ENCODE data around the gene ARRB1. TPM values are rescaled to one million over a fixed set of nuclear protein-coding genes. Genes with fewer than 3 reads are reported as not detected.
A peak's percentile ranks its signal among the peaks of the same experiment; 100 is the strongest.

ARRB1 gene
- total and polyA plus RNA-seq, 9 of the 15 experiments (the other 6 are each of a cell fraction or from before 2014, with no cell fraction given), result 6.6 to 45.4 (median 28.5) TPM

DNA sequence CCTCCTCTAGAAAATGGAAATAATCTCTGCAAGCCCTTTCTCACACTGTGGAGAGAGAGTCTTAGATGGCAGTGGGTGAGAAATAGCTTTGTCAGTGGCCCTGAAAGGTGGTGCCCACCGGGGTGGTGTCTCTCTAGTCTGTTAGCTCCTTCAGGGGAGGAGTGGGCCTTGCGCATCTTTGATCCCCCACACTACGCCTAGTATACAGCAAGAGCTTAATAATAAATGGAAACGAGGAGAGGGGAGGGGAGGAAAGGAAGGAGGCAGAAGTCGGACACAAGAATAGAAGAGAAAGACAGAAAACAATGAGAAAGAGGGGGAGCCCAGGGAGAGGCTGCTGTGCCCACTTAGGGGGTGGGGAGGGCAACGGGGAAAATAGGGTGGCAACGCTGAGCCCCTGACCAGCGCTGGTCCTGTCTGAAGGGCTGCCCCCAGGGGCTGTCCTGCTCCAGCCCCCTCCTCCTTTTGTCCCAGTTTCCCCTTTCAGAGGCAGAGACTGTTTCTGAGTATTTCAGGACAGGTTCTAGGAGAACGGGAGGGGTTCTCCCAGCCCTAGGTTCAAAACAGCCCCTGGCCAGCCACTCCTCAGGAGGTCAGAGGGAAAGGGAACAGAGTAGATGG, 1.2 kb downstream of the ARRB1 start:
- Histone ChIP-seq H3K36me3 (ENCODE audit: control insufficient read depth, insufficient read depth, low read length) (peaks cover 20% of the 10 kb centered on the region; the same call in 1 of the 3 replicates), H4K20me1 (replicated peaks; ENCODE audit: control insufficient read depth, insufficient read depth, low read length) (no peaks in the 10 kb centered on the region; the same call in 1 of the 2 replicates), H3K79me2 (ENCODE audit: control insufficient read depth, insufficient read depth, low read length) (peaks cover 60% of the 10 kb centered on the region), H2AFZ (ENCODE audit: low read depth, low read length) (peak overlapping the region; percentile 89), H3K4me2 (ENCODE audit: insufficient read depth, low read length) (peak overlapping the region; percentile 100), H3K27ac (ENCODE audit: extremely low read depth, low read depth, low read length) (peak overlapping the region; percentile 81), H3K4me1 (replicated peaks in 1 of 2; ENCODE audit: control insufficient read depth in 2 of 2, insufficient read depth in 2 of 2, low read length in 2 of 2) (peaks cover 43 to 60% of the 10 kb centered on the region in 2 experiments), H3K9ac (ENCODE audit: insufficient read depth in 1 of 2, low read depth in 2 of 2, low read length in 2 of 2) (peak overlapping the region; percentile 86 to 99), H3K27me3 (ENCODE audit: control insufficient read depth in 2 of 2, insufficient read depth in 2 of 2, low read length in 2 of 2) (no peaks in the 10 kb centered on the region), H3K4me3 (peak overlapping the region; percentile 69), H3K9me1 (ENCODE audit: control insufficient read depth, insufficient read depth, low read length) (no peaks in the 10 kb centered on the region), H3K9me3 (replicated peaks; ENCODE audit: control insufficient read depth, insufficient read depth, low read depth, low read length) (no peaks in the 10 kb centered on the region)
- 42% methylated on average over 9 of the region's 9 CpGs for WGBS (ENCODE audit: insufficient coverage, low coverage, missing lambda C conversion rate)
- no TSS peak for BruUV-seq (replicated peaks)
- in situ Hi-C loops (cut with MboI) (no loop called here), intact Hi-C loops (cut with micrococcal nuclease) (no loop called here)
- CTCF ChIA-PET (ENCODE audit: low intra/inter-chr PET ratio), result no interaction called here
- FAIRE-seq (no peak), ATAC-seq (no peak), DNase-seq (ENCODE audit: extremely low read depth in 1 of 4, low spot score in 3 of 4) (no peak)
- POLR2A ChIA-PET, result interaction anchor here (0.5 to 1.3 kb wide), 10 partner anchors 9 to 886 kb away, joined by 3 to 5 read pairs (median 3); no protein-coding TSS in a partner anchor
- TF ChIP-seq ARID2 (IDR thresholded peaks at IDR 0.05), result no peak
- TF ChIP-seq, protein P1, sequence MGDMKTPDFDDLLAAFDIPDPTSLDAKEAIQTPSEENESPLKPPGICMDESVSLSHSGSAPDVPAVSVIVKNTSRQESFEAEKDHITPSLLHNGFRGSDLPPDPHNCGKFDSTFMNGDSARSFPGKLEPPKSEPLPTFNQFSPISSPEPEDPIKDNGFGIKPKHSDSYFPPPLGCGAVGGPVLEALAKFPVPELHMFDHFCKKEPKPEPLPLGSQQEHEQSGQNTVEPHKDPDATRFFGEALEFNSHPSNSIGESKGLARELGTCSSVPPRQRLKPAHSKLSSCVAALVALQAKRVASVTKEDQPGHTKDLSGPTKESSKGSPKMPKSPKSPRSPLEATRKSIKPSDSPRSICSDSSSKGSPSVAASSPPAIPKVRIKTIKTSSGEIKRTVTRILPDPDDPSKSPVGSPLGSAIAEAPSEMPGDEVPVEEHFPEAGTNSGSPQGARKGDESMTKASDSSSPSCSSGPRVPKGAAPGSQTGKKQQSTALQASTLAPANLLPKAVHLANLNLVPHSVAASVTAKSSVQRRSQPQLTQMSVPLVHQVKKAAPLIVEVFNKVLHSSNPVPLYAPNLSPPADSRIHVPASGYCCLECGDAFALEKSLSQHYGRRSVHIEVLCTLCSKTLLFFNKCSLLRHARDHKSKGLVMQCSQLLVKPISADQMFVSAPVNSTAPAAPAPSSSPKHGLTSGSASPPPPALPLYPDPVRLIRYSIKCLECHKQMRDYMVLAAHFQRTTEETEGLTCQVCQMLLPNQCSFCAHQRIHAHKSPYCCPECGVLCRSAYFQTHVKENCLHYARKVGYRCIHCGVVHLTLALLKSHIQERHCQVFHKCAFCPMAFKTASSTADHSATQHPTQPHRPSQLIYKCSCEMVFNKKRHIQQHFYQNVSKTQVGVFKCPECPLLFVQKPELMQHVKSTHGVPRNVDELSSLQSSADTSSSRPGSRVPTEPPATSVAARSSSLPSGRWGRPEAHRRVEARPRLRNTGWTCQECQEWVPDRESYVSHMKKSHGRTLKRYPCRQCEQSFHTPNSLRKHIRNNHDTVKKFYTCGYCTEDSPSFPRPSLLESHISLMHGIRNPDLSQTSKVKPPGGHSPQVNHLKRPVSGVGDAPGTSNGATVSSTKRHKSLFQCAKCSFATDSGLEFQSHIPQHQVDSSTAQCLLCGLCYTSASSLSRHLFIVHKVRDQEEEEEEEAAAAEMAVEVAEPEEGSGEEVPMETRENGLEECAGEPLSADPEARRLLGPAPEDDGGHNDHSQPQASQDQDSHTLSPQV (IDR thresholded peaks at IDR 0.05), result 0 out of 2 replicates have a peak, but pooled peaks have one; percentile 3
- peak; percentile 54; the same call in 1 of the 2 replicates for TF ChIP-seq SP1 (CRISPR knock-in tag; IDR thresholded peaks at IDR 0.05)
- peak; percentile 95 for TF ChIP-seq ZKSCAN8 (CRISPR knock-in tag; IDR thresholded peaks at IDR 0.05)
- TF ChIP-seq, protein P2, sequence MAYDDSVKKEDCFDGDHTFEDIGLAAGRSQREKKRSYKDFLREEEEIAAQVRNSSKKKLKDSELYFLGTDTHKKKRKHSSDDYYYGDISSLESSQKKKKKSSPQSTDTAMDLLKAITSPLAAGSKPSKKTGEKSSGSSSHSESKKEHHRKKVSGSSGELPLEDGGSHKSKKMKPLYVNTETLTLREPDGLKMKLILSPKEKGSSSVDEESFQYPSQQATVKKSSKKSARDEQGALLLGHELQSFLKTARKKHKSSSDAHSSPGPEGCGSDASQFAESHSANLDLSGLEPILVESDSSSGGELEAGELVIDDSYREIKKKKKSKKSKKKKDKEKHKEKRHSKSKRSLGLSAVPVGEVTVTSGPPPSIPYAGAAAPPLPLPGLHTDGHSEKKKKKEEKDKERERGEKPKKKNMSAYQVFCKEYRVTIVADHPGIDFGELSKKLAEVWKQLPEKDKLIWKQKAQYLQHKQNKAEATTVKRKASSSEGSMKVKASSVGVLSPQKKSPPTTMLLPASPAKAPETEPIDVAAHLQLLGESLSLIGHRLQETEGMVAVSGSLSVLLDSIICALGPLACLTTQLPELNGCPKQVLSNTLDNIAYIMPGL (CRISPR knock-in tag; IDR thresholded peaks at IDR 0.05), result no peak
- TF ChIP-seq XRCC5 (IDR thresholded peaks at IDR 0.05; ENCODE audit: low read depth, low read length), result no peak
- TF ChIP-seq ZBTB1 (CRISPR knock-in tag; IDR thresholded peaks at IDR 0.05; ENCODE audit: borderline replicate concordance, low read depth), result no peak
- no peak for TF ChIP-seq PCBP2 (IDR thresholded peaks at IDR 0.05; ENCODE audit: low read depth, low read length, poor library complexity, severe bottlenecking)
- TF ChIP-seq, protein P3, sequence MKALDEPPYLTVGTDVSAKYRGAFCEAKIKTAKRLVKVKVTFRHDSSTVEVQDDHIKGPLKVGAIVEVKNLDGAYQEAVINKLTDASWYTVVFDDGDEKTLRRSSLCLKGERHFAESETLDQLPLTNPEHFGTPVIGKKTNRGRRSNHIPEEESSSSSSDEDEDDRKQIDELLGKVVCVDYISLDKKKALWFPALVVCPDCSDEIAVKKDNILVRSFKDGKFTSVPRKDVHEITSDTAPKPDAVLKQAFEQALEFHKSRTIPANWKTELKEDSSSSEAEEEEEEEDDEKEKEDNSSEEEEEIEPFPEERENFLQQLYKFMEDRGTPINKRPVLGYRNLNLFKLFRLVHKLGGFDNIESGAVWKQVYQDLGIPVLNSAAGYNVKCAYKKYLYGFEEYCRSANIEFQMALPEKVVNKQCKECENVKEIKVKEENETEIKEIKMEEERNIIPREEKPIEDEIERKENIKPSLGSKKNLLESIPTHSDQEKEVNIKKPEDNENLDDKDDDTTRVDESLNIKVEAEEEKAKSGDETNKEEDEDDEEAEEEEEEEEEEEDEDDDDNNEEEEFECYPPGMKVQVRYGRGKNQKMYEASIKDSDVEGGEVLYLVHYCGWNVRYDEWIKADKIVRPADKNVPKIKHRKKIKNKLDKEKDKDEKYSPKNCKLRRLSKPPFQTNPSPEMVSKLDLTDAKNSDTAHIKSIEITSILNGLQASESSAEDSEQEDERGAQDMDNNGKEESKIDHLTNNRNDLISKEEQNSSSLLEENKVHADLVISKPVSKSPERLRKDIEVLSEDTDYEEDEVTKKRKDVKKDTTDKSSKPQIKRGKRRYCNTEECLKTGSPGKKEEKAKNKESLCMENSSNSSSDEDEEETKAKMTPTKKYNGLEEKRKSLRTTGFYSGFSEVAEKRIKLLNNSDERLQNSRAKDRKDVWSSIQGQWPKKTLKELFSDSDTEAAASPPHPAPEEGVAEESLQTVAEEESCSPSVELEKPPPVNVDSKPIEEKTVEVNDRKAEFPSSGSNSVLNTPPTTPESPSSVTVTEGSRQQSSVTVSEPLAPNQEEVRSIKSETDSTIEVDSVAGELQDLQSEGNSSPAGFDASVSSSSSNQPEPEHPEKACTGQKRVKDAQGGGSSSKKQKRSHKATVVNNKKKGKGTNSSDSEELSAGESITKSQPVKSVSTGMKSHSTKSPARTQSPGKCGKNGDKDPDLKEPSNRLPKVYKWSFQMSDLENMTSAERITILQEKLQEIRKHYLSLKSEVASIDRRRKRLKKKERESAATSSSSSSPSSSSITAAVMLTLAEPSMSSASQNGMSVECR (CRISPR knock-in tag; IDR thresholded peaks at IDR 0.05), result no peak
